OCI-LY7 (cell line): ENCODE measurements around the gene PHF10. TPM values are rescaled to one million over a fixed set of nuclear protein-coding genes. Genes with fewer than 3 reads are reported as not detected.

ENCODE experiments used
- BruUV-seq: library from RNA; stranded (reverse); fragments of 400-500 nt; replicated peaks from 2 replicates; lab custom pipeline; 2021; lab: Mats Ljungman, UMichigan
- CTCF ChIA-PET: fragments of 300-600 bp; sonication (Branson Sonifier 250); formaldehyde crosslinking; loops from one replicate; lab custom pipeline; 2022; ENCODE audit warnings: antibody characterized with exemption; ENCODE audit not compliant: unreplicated experiment; lab: Charles Lee
- POLR2A ChIA-PET: fragments of 300-600 bp; sonication (Branson Sonifier 250); formaldehyde crosslinking; loops from one replicate; lab custom pipeline; 2022; ENCODE audit warnings: antibody characterized with exemption; lab: Charles Lee
- DNase-seq: peaks from one replicate; pipeline ENCODE4 v3.0.0-alpha.2; 2015; ENCODE audit warnings: low spot score
- H2AFZ ChIP-seq: fragments of 200-600 bp; sonication (generic), shearing (Covaris generic); 2 replicates; pipeline ENCODE4 v1.6.1; 2014; ENCODE audit warnings: mild to moderate bottlenecking, antibody characterized with exemption, low read length, moderate library complexity
- H3K27ac ChIP-seq: fragments of 200-600 bp; sonication (generic); 2 replicates; pipeline ENCODE4 v1.5.1; 2014; ENCODE audit warnings: mixed run types, low read depth, mild to moderate bottlenecking, moderate library complexity, low read length, inconsistent platforms; ENCODE audit not compliant: poor library complexity, severe bottlenecking
- H3K36me3 ChIP-seq: fragments of 200-600 bp; sonication (generic); 2 replicates; pipeline ENCODE4 v1.6.1; 2014; ENCODE audit warnings: mild to moderate bottlenecking, antibody characterized with exemption, low read length, moderate library complexity, mixed read lengths; ENCODE audit not compliant: insufficient read depth
- H3K4me1 ChIP-seq: fragments of 200-600 bp; sonication (generic); 2 replicates; pipeline ENCODE4 v1.5.1; 2014; ENCODE audit warnings: mild to moderate bottlenecking, low read length; ENCODE audit not compliant: insufficient read depth, poor library complexity, severe bottlenecking
- H3K4me2 ChIP-seq: fragments of 200-600 bp; sonication (generic); 2 replicates; pipeline ENCODE4 v1.6.1; 2014; ENCODE audit warnings: mild to moderate bottlenecking, low read length
- H3K4me3 ChIP-seq: fragments of 200-600 bp; sonication (generic); 2 replicates; pipeline ENCODE4 v1.5.1; 2014; ENCODE audit warnings: mild to moderate bottlenecking, low read depth, low read length; ENCODE audit not compliant: poor library complexity, severe bottlenecking
- H3K79me2 ChIP-seq: fragments of 200-600 bp; sonication (generic); 2 replicates; pipeline ENCODE4 v1.6.1; 2016; ENCODE audit warnings: low read depth, mild to moderate bottlenecking, low read length, moderate library complexity, mixed read lengths; ENCODE audit not compliant: insufficient read depth
- H3K9me2 ChIP-seq: fragments of 200-600 bp; sonication (generic); 2 replicates; pipeline ENCODE4 v1.6.1; 2016; ENCODE audit warnings: mild to moderate bottlenecking, low read length, mixed read lengths; ENCODE audit not compliant: insufficient read depth
- H3K9me3 ChIP-seq: fragments of 200-600 bp; sonication (generic); 2 replicates; pipeline ENCODE4 v1.6.1; 2014; ENCODE audit warnings: mild to moderate bottlenecking, mixed run types, low read length, mixed read lengths
- H4K20me1 ChIP-seq: fragments of 200-600 bp; sonication (generic); 2 replicates; pipeline ENCODE4 v1.6.1; 2014; ENCODE audit warnings: mild to moderate bottlenecking, antibody characterized with exemption, low read length, moderate library complexity, mixed read lengths; ENCODE audit not compliant: insufficient read depth
- CTCF ChIP-seq: fragments of 200-600 bp; sonication (generic); conservative IDR thresholded peaks from 2 replicates; pipeline ENCODE4 v1.5.1; 2014; ENCODE audit warnings: mild to moderate bottlenecking, antibody characterized with exemption, low read length, moderate library complexity, mixed read lengths
- EZH2phosphoT487 ChIP-seq: fragments of 200-600 bp; sonication (generic); IDR thresholded peaks from 2 replicates; pipeline ENCODE4 v1.6.1; 2018; ENCODE audit warnings: low read depth, borderline replicate concordance, mild to moderate bottlenecking, mixed run types, antibody characterized with exemption, low read length, moderate library complexity, mixed read lengths
- intact Hi-C: fragments of 100-400 bp; cut with micrococcal nuclease; formaldehyde crosslinking; loops from one replicate; pipeline ENCODE4 v1.10.0; 2022; ENCODE audit not compliant: unreplicated experiment
- total RNA-seq, 2 experiments: library from RNA; depleted of rRNA in 1 of 2; stranded (reverse); fragments of >200 nt in 1 of 2; shearing (Covaris generic) in 1 of 2; gene quantifications; 2 replicates each; pipeline ENCODE4 v1.2.3, GENCODE V29; 2014 to 2022

The PHF10 gene
- total RNA-seq, 2 experiments from 2014 or later: 42.5 to 74.1 TPM

- H3K9me3 ChIP-seq: no peaks in the 10 kb centered on the region
- H3K9me2 ChIP-seq: no peaks in the 10 kb centered on the region
- H2AFZ ChIP-seq: no peak overlapping the region
- ChIA-PET POLR2A (no interaction called here), CTCF (no interaction called here)
- H3K27ac ChIP-seq: no peak overlapping the region
- TF ChIP-seq EZH2phosphoT487: no peak
- no peak for TF ChIP-seq CTCF
- H3K79me2 ChIP-seq: no peaks in the 10 kb centered on the region
- no peaks in the 10 kb centered on the region for H4K20me1 ChIP-seq
- BruUV-seq: no TSS peak
- no peak overlapping the region for H3K4me2 ChIP-seq
- intact Hi-C loops: no loop called here
- no peaks in the 10 kb centered on the region for H3K4me1 ChIP-seq
- H3K36me3 ChIP-seq: peaks cover 72% of the 10 kb centered on the region
- DNase-seq: no peak
- no peak overlapping the region for H3K4me3 ChIP-seq
These were observed 67.6 kb downstream of the PHF10 start for GRCh38 chr6:169656546-169657283.

- no peaks in the 10 kb centered on the region for H4K20me1 ChIP-seq
- TF ChIP-seq EZH2phosphoT487 (no peak), CTCF (no peak)
- H3K4me2 ChIP-seq: peak overlapping the region; percentile 40; the same call in 1 of the 2 replicates
- no peak overlapping the region; the same call in 1 of the 2 replicates for H2AFZ ChIP-seq
- peaks cover 66% of the 10 kb centered on the region for H3K36me3 ChIP-seq
- H3K27ac ChIP-seq: no peak overlapping the region
- no peaks in the 10 kb centered on the region for H3K4me1 ChIP-seq
- H3K9me3 ChIP-seq: no peaks in the 10 kb centered on the region
- peak; percentile 56 for DNase-seq
- H3K4me3 ChIP-seq: peak overlapping the region; percentile 51
- H3K79me2 ChIP-seq: no peaks in the 10 kb centered on the region
- CTCF ChIA-PET: no interaction called here
- intact Hi-C loops: no loop called here
- no peaks in the 10 kb centered on the region for H3K9me2 ChIP-seq
- BruUV-seq: no TSS peak
- POLR2A ChIA-PET: no interaction called here
These were observed 69.5 kb downstream of the PHF10 start for GRCh38 chr6:169654598-169655391.

Other genes starting within 250 kb of the PHF10 start
- gene WDR27, start 22.5 kb downstream of the PHF10 start, total RNA-seq (2014; rRNA removed; shearing (Covaris generic)): 69.5 and 77.2 TPM in 2 replicates
- 107 and 108 TPM in 2 replicates for gene WDR27, start 22.5 kb downstream of the PHF10 start, total RNA-seq (2022)
- 30.3 and 31.0 TPM in 2 replicates for gene C6orf120, start 22.4 kb downstream of the PHF10 start, total RNA-seq (2014; rRNA removed; shearing (Covaris generic))
- 19.0 and 21.3 TPM in 2 replicates for gene C6orf120, start 22.4 kb downstream of the PHF10 start, total RNA-seq (2022)
- 7.7 and 10.9 TPM in 2 replicates for gene DYNLT2, start 27.1 kb upstream of the PHF10 start, total RNA-seq (2014; rRNA removed; shearing (Covaris generic))
- gene DYNLT2, start 27.1 kb upstream of the PHF10 start, total RNA-seq (2022): 6.4 and 7.5 TPM in 2 replicates
- gene ERMARD, start 27.1 kb upstream of the PHF10 start, total RNA-seq (2014; rRNA removed; shearing (Covaris generic)): 16.5 and 23.2 TPM in 2 replicates
- 35.3 and 42.3 TPM in 2 replicates for gene ERMARD, start 27.1 kb upstream of the PHF10 start, total RNA-seq (2022)